NCI-H345 treated with DMSO at 0.1 percent for 48 hours (cell line): ENCODE results near the gene RBM44.

Experiments
- DNase-seq: peaks from one replicate; lab custom pipeline; 2025; ENCODE audit not compliant: unreplicated experiment; lab: John Stamatoyannopoulos, UW

Gene RBM44

DNA sequence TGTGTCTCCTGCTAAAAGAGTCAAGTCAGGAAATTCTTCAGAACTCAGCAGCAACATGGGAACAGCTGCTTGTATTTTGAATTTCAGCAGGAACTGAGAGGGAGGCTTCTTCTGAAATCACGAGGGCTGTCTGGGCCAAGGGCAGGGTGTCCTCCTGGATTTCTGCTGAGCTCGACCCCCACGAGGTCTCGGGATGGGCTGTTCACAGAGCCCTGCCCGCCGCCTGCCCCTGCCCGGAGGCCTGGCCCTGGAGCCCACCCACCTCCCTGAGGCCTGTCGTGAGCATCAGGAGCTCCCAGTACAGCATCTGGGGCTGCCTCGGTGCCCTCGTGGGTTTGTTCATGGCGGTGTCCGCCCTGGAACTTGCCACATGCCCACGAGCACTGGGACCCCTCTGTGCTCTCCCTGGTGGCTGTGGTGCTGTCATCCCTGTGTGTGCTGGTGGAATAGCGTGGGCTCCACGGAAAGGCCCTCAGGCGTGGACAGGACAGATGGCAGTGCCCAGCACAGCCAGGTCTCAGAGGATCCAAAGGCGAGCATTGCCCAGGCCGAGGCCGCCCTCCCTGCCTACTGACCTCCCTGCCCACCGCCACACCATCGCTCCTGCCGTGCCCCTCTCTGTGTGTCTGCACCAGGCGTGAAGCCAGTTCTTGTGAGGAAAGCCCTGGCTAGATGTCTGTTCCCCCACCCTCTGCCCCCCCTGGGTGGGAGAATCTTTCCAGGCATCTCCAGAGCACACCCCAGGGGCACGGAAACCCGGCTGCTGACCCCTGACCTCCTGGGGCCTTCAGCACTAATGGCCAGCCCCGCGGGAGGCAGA, 86.7 kb downstream of the RBM44 start:
- no peak for DNase-seq

DNA sequence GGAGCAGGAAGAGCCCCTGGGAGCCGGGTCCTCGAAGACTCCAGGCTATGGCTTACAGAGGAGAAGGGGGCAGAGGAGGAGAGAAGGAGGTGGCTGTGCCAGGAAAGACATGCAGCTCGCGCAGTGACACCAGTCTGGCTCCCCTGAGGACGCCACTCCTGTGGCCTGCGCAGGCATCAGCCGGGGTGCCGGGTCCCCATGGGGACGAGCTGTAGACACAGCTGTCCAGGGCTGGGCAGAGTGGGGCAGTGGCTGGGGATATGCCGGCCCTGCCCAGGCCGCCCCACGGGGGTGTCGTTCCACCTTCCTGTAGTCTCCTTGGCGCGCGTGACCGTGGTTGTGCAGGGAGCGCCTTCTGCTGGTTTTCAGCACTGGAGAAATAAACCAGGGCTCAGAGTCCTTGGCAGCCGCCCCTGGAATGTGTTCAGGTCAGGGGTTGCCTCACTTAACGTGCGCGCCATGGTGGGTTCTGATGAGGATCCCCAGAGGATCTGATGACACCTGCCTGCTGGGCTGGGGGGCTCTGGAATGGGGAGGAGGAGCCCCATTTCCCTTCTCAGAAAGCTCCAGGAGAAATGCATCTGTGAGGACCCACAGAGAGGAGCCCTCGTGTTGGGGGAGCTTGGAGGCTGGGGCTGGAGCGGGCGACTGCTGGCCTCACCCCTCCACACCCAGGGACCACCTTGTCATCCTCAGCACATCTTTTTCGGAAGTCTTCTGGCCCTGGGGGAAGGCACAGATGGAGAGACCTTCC, 87.5 kb downstream of the RBM44 start:
- DNase-seq: no peak

DNA sequence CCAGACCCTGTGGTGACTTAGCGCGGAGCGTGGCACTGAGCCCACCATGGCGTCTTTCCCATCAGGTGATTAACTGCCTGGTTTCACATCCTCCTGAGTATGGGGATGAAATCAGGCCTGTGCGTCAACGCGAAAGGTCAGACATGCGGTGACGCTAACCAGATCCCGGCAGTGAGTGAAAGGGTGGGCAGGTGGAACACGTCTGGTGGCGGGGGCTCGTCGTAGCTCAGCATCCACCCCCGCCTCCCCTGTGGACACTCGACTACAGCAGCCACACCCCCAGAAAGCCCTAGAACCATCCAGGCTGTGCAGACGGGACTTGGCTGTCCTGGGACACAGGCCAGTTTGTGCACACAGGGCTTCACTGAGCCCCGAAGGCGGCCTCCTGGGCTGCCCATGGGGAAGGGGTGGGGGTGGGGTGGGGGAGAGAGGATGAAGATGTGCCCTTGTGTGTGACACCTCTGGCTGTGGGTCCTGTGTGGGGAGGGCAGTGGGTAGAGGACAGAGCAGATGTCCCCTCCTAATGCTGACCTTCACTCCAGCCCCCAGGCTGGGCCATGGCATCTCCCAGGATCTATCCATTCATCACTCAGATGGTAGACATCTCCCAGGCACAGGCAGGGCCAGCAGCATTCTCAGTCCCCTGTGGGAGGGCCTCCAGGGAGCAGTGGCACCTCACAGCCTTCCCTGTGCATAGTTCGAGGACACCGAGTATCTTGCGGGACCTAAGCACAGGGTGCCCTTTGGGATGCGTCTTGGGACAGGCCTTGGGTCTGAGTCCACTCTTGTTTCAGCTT, 88.3 kb downstream of the RBM44 start:
- DNase-seq: no peak

DNA sequence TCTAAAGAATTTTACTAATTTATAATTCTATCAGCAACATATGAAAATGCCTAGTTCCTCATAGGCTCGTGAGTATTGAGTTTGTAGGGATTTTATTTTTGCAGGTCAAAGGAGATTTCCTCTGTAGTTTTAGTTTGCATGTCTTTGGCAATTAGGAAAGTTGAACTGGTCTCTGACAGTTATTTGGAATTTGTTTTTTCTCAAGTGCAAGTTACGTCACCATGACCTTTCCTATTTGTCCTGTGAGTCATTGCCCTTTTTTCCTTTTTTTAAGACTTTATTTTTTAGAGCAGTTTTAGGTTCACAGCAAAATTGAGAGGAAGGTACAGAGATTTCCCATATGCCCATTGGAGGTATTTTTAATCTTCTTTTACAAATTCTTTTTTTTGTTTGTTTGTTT, 89.8 kb downstream of the RBM44 start:
- no peak for DNase-seq

DNA sequence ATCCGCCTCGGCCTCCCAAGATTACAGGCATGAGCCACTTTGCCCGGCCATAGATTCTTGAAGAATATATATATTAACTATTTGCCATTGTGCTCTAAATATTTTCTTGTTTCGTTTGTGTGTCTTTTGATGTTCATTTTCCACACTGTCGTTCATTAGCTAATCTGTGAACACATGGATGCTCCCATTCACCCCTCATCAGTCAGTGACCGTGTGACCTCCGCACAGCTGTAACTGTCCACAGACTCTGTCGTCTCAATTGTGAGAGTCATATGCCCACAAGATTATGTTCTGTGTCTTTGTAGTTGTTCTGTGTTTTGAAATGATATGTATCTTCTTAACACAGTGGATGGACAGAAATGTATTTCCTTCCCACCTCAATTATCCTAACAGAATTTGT, 90.4 kb downstream of the RBM44 start:
- no peak for DNase-seq

DNA sequence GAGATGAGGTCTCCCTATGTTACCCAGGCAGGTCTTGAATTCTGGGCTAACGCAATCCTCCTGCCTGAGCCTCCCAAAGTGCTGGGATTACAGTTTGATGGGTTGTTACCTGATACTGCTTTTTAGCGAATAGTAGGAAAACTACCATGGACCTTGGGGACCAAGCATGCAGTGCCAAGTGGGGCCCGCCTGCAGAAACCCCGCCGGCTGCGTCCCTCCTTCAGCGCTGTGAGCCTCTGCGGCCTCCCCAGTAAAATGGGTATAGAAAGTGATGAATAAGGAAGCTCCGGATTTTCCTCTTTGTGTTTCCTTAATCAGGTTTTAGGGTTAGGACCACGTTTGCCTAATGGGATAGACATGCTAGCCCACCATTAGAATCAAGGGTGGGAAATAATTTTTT, 91.2 kb downstream of the RBM44 start:
- no peak for DNase-seq
